ENCODE results near the gene COL9A3.

Gene COL9A3

GRCh38 chr20:62786157-62786556 lies 30.7 kb upstream of the COL9A3 start:
- DNase-seq (ENCODE audit: extremely low read depth, low read depth), result no peak
- TF ChIP-seq, protein P1, sequence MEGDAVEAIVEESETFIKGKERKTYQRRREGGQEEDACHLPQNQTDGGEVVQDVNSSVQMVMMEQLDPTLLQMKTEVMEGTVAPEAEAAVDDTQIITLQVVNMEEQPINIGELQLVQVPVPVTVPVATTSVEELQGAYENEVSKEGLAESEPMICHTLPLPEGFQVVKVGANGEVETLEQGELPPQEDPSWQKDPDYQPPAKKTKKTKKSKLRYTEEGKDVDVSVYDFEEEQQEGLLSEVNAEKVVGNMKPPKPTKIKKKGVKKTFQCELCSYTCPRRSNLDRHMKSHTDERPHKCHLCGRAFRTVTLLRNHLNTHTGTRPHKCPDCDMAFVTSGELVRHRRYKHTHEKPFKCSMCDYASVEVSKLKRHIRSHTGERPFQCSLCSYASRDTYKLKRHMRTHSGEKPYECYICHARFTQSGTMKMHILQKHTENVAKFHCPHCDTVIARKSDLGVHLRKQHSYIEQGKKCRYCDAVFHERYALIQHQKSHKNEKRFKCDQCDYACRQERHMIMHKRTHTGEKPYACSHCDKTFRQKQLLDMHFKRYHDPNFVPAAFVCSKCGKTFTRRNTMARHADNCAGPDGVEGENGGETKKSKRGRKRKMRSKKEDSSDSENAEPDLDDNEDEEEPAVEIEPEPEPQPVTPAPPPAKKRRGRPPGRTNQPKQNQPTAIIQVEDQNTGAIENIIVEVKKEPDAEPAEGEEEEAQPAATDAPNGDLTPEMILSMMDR (IDR thresholded peaks at IDR 0.05; ENCODE audit: low read depth, low read length, missing control alignments), result no peak
- no peak overlapping the region for H3K4me3 ChIP-seq (replicated peaks; ENCODE audit: low read depth, low read length)

- TF ChIP-seq, protein P1 (IDR thresholded peaks at IDR 0.05; ENCODE audit: low read depth, low read length, missing control alignments), result no peak
- H3K4me3 ChIP-seq (replicated peaks; ENCODE audit: low read depth, low read length), result no peak overlapping the region
- no peak for DNase-seq (ENCODE audit: extremely low read depth, low read depth)
Measured at GRCh38 chr20:62787321-62787720, 29.5 kb upstream of the COL9A3 start.

GRCh38 chr20:62787866-62788265 lies 29.0 kb upstream of the COL9A3 start:
- H3K4me3 ChIP-seq (replicated peaks; ENCODE audit: low read depth, low read length), result no peak overlapping the region
- DNase-seq (ENCODE audit: extremely low read depth, low read depth), result no peak
- TF ChIP-seq, protein P1 (IDR thresholded peaks at IDR 0.05; ENCODE audit: low read depth, low read length, missing control alignments), result no peak

DNA sequence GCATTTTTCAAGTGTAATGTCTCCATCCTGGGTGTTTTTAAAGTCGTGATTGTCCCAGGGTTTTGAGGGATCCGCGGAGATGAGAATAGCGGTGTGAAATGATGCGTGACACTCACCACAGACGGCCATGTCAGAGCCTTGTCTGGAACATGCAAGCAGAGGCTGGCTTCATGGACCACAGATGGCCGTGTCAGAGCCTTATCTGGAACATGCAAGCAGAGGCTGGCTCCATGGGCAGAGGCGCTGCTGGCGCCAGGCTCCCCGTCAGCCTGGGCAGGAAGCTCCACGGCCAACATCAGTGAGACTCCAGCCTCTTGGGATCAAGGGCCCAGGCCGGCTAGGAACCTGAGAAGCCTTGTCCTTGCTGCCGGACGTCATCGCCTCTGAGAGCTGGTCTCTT lies 28.2 kb upstream of the COL9A3 start:
- TF ChIP-seq, protein P1 (IDR thresholded peaks at IDR 0.05; ENCODE audit: low read depth, low read length, missing control alignments), result no peak
- no peak overlapping the region for H3K4me3 ChIP-seq (replicated peaks; ENCODE audit: low read depth, low read length)
- DNase-seq (ENCODE audit: extremely low read depth, low read depth), result no peak

DNA sequence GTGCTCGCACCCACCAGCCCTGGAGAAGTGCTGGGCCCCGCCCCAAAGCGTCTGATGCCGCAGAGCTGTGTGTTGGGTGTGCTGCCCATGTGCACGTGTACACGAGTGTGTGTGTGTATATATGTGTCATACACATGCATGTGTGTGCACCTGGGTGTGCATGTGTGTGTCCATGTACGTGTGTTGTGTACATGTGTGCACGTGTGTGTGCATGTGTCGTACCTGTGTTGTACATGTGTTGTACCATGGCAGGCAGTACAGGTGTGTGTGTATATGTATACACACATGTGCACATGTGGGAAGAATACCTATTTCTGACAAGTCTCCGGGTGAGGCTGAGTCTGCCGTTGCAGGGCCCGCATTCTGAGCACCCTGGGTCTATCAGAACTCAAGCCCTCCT lies 26.8 kb upstream of the COL9A3 start:
- TF ChIP-seq, protein P1 (IDR thresholded peaks at IDR 0.05; ENCODE audit: low read depth, low read length, missing control alignments), result no peak
- H3K4me3 ChIP-seq (replicated peaks; ENCODE audit: low read depth, low read length), result no peak overlapping the region
- no peak for DNase-seq (ENCODE audit: extremely low read depth, low read depth)

- TF ChIP-seq, protein P1 (IDR thresholded peaks at IDR 0.05; ENCODE audit: low read depth, low read length, missing control alignments), result peak; percentile 100
- DNase-seq (ENCODE audit: extremely low read depth, low read depth), result peak; percentile 90
- no peak overlapping the region for H3K4me3 ChIP-seq (replicated peaks; ENCODE audit: low read depth, low read length)
Measured at GRCh38 chr20:62791301-62792181, 25.3 kb upstream of the COL9A3 start.
